A204.1 (cell line): ENCODE data around the gene NOXRED1.

Experiments used
- FAIRE-seq: peaks from 2 replicates; lab custom pipeline; 2012; peaks lifted over from hg19 to GRCh38; lab: Jason Lieb, UNC

Gene NOXRED1

GRCh38 chr14:77407158-77407557, 16.2 kb downstream of the NOXRED1 start:
- no peak for FAIRE-seq

- no peak for FAIRE-seq
Measured at GRCh38 chr14:77406718-77407117, 16.6 kb downstream of the NOXRED1 start.

- FAIRE-seq: no peak
Measured at GRCh38 chr14:77406086-77406485, 17.2 kb downstream of the NOXRED1 start.

GRCh38 chr14:77403768-77404167, 19.6 kb downstream of the NOXRED1 start:
- no peak for FAIRE-seq

- FAIRE-seq: no peak
Measured at GRCh38 chr14:77400216-77400615, 23.1 kb downstream of the NOXRED1 start.

- no peak for FAIRE-seq
Measured at GRCh38 chr14:77390188-77390587, 33.1 kb downstream of the NOXRED1 start.

GRCh38 chr14:77378701-77379100, 44.6 kb downstream of the NOXRED1 start:
- FAIRE-seq: no peak

- FAIRE-seq: no peak
Measured at GRCh38 chr14:77377502-77377844, 45.9 kb downstream of the NOXRED1 start.

- FAIRE-seq: no peak
Measured at GRCh38 chr14:77376771-77377501, 46.4 kb downstream of the NOXRED1 start, which contains the start of the genes SAMD15 and TMED8. TSS of gene SAMD15 (plus strand) at chr14:77377379. CDS start at chr14:77377419, 40 bp downstream. TSS of gene TMED8 (minus strand) at chr14:77377094. CDS start at chr14:77377053, 41 bp downstream.

GRCh38 chr14:77375973-77376770, 47.2 kb downstream of the NOXRED1 start:
- FAIRE-seq: no peak

GRCh38 chr14:77375164-77375950, 48.0 kb downstream of the NOXRED1 start:
- FAIRE-seq: no peak

GRCh38 chr14:77372304-77372841, 51.0 kb downstream of the NOXRED1 start:
- FAIRE-seq: no peak

GRCh38 chr14:77369285-77369684, 54.0 kb downstream of the NOXRED1 start:
- no peak for FAIRE-seq

- no peak for FAIRE-seq
Measured at GRCh38 chr14:77364146-77364545, 59.2 kb downstream of the NOXRED1 start.

GRCh38 chr14:77359626-77360025, 63.7 kb downstream of the NOXRED1 start:
- FAIRE-seq: no peak

GRCh38 chr14:77356899-77357298, 66.4 kb downstream of the NOXRED1 start:
- FAIRE-seq: no peak

- no peak for FAIRE-seq
Measured at GRCh38 chr14:77355811-77356210, 67.5 kb downstream of the NOXRED1 start.

- no peak for FAIRE-seq
Measured at GRCh38 chr14:77353469-77354141, 69.7 kb downstream of the NOXRED1 start.

- no peak for FAIRE-seq
Measured at GRCh38 chr14:77347751-77348150, 75.6 kb downstream of the NOXRED1 start.

GRCh38 chr14:77346495-77346894, 76.8 kb downstream of the NOXRED1 start:
- no peak for FAIRE-seq

GRCh38 chr14:77344377-77344996, 78.8 kb downstream of the NOXRED1 start:
- no peak for FAIRE-seq
